Erythroblast (primary cell): Measurements from ENCODE around the gene AVEN.

ENCODE experiments used
- GATA1 ChIP-seq: IDR thresholded peaks from 2 replicates; pipeline ENCODE4 v1.6.1; 2011; ENCODE audit warnings: low read depth, mild to moderate bottlenecking, control low read depth, low read length, moderate library complexity
- POLR2A ChIP-seq: IDR thresholded peaks from 2 replicates; pipeline ENCODE4 v1.6.1; 2011; ENCODE audit warnings: mild to moderate bottlenecking, low read length

- TF ChIP-seq POLR2A = no peak
- no peak for TF ChIP-seq GATA1
These were observed 27.5 kb downstream of the AVEN start for GRCh38 chr15:34011481-34011880.
